Measurements from ENCODE around the gene C1RL.

DNA sequence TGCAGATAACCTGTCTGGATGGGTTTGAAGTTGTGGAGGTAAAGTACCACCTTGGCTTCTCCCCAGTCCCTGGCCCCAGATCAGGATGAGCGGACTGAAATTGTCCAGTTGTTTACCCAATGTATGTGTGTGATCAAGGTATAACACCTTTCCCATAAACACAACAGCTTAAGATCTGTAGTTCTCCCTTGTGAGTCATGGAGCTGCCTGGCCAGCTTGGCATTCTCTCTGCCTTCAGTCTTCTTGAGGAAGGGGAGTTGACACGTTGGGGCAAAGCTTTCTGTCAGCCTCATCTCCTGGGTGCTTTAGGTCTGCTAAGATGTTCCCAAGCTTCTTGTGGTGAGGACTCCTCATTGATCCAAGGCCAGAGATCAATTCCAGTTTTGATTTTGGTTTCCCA is 42.4 kb downstream of the C1RL start:
- TF ChIP-seq, protein P1, sequence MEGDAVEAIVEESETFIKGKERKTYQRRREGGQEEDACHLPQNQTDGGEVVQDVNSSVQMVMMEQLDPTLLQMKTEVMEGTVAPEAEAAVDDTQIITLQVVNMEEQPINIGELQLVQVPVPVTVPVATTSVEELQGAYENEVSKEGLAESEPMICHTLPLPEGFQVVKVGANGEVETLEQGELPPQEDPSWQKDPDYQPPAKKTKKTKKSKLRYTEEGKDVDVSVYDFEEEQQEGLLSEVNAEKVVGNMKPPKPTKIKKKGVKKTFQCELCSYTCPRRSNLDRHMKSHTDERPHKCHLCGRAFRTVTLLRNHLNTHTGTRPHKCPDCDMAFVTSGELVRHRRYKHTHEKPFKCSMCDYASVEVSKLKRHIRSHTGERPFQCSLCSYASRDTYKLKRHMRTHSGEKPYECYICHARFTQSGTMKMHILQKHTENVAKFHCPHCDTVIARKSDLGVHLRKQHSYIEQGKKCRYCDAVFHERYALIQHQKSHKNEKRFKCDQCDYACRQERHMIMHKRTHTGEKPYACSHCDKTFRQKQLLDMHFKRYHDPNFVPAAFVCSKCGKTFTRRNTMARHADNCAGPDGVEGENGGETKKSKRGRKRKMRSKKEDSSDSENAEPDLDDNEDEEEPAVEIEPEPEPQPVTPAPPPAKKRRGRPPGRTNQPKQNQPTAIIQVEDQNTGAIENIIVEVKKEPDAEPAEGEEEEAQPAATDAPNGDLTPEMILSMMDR (IDR thresholded peaks at IDR 0.05): no peak
- no peak for TF ChIP-seq POLR2A (IDR thresholded peaks at IDR 0.05)
- TF ChIP-seq POLR2AphosphoS5 (IDR thresholded peaks at IDR 0.05): no peak
